ENCODE data around the gene ENDOV.

ENDOV gene

DNA sequence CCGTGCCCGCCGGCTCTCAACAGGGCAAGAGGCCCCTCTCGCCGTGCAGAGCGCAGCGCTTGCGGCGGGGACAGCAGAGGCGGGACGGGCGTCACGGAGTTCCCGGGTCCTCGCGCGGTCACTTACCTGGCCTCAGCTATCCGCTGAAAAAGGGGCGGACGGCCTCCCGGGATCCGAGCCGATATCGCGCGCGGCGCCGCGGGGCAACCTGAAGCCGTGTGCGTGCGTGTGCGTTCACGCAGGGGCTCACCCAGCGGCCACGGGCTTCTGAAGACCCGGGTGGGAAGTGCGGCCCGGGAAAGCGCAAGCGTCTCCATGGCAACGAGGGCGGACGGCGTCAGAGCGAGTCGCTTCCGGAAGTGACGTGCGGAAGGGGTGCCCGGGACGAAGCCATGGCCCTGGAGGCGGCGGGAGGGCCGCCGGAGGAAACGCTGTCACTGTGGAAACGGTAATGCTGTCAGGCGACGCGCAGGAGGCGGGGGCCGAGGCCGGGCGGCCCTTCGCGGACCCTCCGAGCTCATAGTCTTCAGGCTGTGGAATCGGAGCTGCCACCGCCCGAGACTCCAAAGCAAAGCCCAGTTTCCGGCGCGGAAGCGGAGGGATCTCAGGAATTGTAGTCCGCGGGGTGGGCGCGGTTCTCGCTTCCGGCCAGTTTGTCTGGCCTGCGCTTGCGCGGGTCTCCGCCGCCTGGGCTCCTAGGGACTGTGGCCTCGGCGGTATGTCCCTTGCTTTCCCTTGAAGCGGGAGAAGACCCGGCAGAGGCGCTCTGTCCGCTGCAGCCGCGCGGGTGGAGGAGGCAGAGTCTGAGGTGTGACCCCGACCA lies at the start of gene ENDOV:
TSS of gene ENDOV (plus strand) at position 365 of the 823 bp plus-strand sequence. CDS start at position 393, 28 bp downstream.
- DNase-seq (ENCODE audit: low read depth in 2 of 2, low spot score in 1 of 2): peak; percentile 83 to 90

DNA sequence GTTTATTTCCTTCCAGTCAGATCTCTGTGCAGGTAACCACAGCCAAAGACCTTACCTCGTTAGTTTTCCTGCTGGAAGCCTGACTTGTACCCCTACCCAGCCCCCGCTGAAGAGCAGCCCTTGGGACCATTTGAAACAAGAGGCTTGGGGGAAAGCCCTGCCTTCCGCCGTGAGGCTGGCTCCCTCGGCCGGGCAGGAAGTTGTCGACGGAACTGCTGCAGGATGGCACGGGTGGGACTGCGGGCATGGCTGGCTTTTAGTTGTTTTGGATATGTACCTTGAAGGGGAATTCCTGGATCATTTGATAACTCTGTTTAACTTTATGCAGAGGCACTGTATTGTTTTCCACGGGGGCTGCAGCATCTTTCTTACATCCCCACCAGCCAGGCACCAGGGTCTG lies 49.0 kb upstream of the ENDOV start:
- no peak for DNase-seq (ENCODE audit: low read depth in 2 of 2, low spot score in 1 of 2)

DNA sequence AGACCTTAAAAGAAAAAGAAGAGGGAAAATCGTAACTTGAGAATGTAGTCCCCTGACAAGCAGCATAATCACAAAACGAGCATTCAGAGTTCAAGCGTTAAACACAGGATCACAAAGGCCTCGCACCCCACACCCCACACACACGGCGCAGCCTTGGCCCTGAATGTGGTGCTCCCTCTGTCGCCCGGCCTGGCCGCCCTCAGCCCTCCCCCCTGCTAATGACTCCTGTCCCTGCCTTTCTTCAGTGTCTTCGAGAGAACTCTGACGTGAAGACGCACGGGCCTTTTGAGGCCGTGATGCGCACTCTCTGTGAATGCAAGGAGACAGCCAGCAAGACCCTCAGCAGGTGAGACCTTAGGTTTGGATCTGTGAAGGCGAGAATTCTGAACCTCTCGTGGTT lies 47.5 kb upstream of the ENDOV start:
- no peak for DNase-seq (ENCODE audit: low read depth in 2 of 2, low spot score in 1 of 2)

DNA sequence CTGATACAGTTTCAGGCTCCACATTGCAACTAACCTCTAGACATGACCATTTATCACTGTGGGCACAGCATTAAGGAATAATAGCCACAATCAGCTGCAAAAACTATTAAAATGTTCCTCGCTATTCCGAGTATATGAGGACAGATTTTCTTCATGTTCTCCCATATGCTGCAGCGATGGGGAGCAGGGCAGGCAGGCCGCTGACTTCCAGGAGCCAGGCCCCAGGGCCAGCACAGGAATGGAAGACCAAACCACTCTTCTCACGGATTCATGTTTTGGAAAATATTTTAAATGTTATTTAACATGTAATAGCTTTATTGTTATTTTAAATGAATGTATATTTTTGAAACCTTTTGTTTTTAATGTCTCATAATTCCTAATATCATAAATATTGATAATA lies 43.8 kb upstream of the ENDOV start:
- no peak for DNase-seq (ENCODE audit: low read depth in 2 of 2, low spot score in 1 of 2)

DNA sequence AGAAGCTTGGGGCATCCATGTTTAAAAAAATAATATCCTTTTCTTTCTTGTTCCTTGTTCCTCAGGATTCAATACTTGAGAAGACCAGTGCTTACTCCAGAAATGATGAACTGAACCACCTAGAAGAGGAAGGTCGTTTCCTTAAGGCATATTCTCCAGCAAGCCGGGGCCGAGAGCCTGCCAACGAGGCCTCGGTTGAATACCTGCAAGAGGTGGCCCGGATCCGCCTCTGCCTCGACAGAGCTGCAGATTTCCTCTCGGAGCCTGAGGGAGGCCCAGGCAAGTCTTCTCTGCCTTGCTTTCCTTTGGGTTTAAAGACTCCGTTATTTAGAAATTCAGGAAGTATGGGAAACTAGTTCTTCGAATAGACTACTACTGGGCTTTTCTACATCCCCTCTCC lies 42.5 kb upstream of the ENDOV start:
- no peak for DNase-seq (ENCODE audit: low read depth in 2 of 2, low spot score in 1 of 2)

DNA sequence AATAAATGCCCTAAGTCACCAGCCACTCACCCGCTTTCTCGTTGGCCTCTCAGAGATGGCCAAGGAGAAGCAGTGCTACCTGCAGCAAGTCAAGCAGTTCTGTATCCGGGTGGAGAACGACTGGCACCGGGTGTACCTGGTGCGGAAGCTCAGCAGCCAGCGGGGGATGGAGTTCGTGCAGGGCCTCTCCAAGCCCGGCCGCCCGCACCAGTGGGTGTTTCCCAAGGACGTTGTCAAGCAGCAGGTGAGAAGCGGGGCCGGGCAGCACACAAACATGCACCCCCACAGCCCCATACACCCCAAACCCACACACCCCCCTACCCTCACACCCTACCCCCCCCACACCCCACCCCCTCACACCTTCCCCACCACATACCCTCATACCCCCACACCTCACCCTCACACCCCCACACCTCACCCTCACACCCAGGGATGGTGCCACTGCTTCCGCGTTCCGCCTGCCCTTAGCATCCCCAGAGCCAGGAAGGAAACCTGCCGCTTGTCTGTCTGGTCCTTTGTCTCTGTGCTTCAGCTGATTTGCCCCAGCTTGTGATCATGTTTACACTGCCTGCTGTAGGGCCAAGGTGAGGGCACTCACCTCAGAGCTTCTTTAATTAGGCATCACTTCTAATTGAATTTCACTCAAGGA lies 41.9 kb upstream of the ENDOV start:
- no peak for DNase-seq (ENCODE audit: low read depth in 2 of 2, low spot score in 1 of 2)

DNA sequence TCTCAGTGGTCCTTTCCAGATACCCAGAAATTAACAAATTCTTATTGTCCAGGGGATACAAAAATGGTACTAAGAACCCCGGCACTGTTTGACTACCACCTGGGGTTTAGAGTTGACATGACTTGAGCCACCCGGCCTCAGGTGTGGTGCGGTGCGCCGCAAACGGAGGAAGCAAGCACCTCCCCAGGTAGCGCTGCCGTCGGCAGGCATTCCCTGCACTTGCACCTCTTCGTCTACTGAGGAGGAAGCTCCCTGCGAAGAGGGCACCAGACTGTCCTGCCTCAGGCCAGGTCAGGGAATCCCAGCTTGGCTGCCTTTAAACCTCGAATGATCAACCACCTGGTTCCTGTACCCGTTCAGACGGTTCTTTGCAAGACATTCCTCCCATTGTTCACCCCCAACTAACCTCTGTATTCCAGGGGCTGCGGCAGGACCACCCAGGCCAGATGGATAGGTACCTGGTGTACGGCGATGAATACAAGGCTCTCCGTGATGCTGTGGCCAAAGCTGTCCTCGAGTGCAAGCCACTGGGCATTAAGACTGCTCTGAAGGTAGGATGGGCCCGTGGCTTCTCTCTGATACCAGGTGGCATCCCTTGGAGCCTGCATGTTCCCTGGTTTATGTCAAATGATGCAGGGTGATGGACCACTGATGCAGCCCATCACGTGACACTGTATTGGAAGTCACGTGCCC lies 40.8 kb upstream of the ENDOV start:
- no peak for DNase-seq (ENCODE audit: low read depth in 2 of 2, low spot score in 1 of 2)

DNA sequence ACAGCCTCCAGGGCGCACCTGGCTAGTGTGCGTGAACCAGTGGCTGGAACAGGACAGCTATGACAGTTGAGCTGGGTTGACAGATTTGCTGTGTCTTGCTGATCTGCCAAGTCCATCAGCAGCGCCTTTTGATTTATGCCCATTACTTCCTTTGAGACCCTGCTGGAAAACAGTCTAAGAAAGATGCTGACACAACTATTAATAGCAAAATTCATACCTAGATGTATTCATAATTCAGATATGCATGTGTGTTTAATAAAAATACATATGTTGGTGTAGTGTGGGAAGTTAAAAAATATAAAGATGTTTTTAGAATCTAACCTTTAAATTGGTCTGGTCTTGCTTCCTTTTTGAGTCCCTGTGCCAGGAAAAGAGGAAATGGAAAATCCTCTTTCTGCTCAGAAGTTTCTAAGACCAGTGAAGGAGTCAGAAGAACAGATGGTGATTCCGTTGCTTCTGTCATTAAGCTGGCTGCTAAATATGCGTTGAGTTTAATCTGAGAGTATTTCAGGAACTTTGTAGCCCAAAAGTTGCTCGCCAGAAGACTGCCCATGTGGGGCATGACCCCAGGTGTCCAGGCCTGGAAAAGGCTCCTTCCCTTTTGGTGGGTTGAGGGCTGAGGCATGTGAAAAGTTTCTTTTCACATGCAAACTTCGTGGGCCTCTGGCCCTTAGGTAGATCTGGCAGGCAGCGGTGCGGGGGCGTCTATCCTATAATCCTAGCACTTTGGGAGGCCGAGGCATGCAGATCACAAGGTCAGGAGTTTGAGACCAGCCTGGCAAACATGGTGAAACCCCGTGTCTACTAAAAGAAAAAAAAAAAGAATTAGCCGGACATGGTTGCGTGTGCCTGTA lies 40.0 kb upstream of the ENDOV start:
- no peak for DNase-seq (ENCODE audit: low read depth in 2 of 2, low spot score in 1 of 2)

DNA sequence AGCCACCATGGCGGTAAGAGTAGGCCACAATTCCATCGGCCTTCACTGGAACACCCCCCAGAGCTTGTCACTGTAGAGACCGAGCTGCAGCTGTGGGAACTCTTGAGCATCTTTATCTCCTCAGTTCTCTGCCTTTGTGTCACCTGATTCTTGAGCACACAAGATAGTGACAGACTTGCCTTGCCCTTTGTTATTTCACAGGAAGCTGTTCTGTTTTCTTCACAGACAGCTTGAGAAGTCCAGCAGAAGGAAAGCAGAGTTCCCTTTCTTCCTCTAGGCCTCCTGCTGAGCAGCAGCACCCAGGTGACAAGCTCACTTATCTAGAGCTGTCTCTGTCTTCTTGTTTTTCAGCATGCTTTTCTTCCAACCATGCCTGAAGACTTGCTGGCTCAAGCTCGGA lies 38.4 kb upstream of the ENDOV start:
- no peak for DNase-seq (ENCODE audit: low read depth in 2 of 2, low spot score in 1 of 2)

DNA sequence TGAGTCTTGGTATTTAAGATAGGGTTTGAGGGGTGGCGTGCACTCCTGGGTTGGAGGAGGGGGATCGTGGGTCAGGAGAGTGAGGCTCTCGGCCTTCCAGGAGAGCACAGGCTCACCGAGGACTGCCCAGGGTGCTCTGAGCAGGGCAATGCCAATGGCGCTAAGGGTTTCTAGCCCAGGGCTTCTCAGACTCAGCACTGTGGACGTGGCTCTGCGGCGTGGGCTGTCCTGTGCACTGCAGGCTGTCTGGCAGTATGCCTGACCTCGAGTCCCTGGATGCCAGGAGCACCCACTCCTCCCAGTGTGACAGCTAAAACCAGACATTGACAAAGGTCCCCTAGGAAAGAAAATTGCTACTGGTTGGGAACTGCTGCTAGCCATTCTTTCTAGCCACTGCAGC lies 37.2 kb upstream of the ENDOV start:
- no peak for DNase-seq (ENCODE audit: low read depth in 2 of 2, low spot score in 1 of 2)

DNA sequence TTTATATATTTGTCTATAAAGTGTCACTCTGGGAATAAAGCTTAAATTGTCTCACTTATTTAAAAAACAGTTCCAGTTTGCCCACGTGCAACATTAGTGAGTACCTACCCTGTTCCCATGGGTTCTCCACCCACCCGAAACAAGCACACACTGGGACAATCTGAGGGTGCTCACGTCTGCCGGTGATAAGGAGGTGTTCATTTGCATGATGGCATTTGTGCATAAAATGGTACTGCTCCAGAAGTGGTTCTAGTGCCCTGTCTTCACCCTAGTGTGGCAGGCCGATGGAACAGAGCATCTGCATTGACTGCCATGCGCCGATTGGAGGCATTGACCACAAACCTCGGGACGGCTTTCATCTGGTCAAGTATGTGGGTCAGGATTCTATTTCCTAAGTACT lies 35.6 kb upstream of the ENDOV start:
- no peak for DNase-seq (ENCODE audit: low read depth in 2 of 2, low spot score in 1 of 2)

DNA sequence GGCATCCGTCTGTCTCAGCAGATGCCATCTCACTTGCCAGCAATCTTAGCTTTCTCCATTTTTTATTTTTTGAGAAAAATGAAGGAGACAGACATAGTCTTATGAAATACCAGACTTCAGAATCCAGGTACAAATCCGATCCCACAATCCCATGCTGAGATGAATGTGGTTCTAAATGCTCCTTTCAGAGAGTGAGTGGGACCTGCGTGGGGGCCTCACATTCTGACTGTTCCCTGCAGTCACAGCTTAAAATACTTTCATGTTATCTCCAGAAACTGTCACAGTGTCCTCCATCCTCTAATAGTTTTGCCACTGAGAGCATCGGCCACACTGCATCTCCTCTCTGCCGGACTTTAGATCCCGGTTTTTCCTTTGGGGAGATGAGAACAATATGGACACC lies 34.9 kb upstream of the ENDOV start:
- no peak for DNase-seq (ENCODE audit: low read depth in 2 of 2, low spot score in 1 of 2)

DNA sequence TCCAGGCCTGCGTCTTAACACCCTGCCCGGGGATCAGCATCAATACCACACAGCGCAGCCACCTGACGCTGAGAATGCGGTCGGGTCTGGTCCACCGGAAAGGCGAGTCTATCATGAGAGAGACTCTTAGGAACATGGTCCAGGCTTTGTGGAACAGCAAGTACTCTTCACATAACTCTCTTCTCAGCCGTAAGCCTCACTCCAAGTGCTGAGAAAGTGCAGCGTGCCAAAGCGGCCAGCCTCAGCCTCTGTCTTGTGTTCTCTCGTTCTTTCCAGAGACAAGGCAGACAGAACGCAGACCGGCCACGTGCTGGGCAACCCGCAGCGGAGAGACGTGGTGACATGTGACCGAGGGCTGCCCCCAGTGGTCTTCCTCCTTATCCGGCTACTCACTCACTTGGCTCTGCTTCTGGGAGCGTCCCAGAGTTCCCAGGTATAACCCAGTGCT lies 34.4 kb upstream of the ENDOV start:
- DNase-seq (ENCODE audit: low read depth in 2 of 2, low spot score in 1 of 2): no peak

DNA sequence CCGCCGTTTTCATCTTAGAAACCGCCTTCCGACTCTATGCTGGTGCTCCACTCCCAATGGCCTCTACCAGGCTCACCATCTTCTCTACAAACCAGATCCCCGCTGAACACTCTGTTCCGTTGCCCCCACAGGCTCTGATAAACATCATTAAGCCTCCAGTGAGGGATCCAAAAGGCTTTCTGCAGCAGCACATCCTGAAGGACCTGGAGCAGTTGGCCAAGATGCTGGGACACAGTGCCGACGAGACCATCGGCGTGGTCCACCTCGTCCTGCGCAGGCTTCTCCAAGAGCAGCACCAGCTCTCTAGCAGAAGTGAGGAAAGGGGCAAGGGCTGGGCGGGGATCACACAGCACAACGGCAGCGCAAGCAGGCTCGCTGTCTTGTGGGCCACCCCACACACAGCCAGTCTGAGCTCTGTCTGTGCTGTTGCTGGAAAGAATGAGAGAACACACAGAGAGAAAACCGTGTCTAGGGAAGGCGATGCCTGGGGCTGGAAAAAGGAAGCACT lies 33.5 kb upstream of the ENDOV start:
- DNase-seq (ENCODE audit: low read depth in 2 of 2, low spot score in 1 of 2): no peak

DNA sequence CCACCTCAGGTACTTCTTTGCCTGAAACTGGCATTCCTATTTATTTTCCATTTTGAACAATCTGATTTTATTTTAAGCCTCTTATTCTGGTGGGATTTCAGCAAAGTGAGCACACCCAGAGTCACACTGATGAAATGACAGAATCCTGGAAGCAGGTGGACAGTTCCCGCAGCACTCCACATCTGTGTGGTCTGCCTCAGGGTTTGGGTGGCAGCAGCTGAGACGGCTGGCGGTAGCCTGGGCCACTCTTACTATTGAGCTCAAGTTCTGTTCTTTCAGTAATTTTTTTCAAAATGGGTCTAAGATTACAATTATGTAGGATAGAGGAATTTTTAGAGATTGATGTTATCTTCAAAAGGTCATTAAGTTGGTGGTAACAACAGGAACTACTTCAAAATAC lies 32.5 kb upstream of the ENDOV start:
- no peak for DNase-seq (ENCODE audit: low read depth in 2 of 2, low spot score in 1 of 2)

DNA sequence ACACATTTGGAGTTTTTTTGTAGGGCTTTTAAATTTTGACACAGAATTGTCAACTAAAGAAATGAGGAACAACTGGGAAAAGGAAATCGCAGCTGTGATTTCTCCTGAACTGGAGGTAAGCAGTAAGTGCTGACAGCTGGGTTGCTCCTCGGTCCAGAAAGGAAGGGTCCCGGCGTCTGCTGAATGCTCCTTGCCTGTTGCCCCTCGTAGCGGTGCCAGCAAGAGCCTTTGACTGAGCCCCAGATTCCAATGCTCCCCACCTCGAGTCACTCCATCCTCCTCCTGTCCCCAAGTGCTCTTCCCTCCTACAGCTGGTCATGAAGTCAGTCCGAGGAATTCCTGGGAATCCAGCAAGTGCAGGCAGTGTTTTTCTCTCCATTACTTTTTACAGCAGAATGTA lies 32.0 kb upstream of the ENDOV start:
- no peak for DNase-seq (ENCODE audit: low read depth in 2 of 2, low spot score in 1 of 2)

DNA sequence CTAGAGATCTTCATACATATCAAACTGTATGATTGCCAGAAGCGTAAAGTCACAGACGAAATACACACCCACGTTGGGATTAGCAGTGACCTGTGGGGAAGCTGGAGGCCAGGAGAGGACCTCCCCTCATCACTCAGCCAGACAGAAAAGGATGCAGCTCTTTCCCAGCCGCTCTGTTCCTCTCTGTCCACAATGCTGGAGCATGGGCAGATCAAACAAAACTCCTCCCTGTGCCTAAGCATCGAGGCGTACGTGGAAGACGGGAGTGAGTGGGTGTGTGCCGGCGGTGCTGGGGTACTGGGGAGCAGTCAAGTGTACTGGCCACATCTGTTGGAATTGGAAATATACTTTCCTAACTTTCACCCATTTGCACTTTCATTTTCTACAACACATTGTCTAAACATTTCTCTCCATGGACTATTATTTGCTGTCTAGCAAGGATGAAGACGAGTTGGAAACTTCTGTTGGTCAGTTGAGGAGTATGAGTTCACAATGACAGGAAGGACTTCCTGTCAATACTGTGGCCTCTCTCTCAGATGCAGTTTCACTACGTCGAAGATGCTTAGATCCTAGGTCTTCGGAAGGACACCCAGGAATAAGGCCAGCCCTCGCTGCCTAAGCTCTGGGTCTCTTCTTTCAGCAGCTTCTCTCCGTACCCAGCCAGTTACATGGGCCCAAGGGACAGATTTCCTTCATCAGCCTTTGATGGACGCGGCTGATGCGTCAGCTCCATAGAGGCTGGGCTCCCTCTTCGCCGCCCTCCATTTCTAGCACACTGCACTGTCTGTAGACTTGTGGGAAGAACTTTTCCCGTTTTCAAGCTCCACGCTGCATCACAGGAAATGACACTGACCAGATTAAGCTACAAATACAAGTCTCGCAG lies 30.6 kb upstream of the ENDOV start:
- no peak for DNase-seq (ENCODE audit: low read depth in 2 of 2, low spot score in 1 of 2)

DNA sequence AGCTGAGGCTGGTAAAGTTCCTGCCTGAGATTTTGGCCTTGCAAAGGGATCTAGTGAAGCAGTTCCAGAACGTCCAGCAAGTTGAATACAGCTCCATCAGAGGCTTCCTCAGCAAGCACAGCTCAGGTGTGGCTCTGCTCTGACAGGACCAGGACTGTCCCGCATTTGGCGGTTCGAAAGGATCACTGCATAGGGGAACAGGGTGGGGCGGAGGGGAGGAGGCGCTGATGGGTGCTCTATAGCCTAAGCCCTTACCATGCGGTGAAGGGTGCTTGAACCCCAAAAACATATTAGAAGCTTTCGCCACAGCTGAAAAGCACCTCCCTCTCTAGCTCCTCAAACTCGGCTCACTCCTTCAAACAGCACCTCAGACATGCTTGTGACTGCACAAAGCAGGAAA lies 29.9 kb upstream of the ENDOV start:
- DNase-seq (ENCODE audit: low read depth in 2 of 2, low spot score in 1 of 2): no peak

DNA sequence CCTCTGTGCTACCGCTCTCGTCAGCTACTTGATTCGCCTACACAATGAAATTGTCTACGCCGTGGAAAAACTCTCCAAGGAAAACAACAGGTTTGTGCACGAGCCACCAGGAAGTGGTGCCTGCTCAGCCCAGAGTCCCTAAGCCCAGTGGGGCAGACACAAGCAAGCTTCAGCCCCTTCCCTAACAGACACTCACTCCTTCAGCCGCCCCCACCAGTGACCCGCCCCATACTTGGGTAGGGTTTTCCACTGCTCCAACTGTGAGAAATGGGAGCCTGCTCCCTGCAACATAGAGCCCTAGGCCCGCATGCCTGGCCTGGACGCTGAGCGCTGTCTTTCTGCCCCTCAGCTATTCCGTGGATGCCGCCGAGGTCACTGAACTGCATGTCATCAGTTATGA lies 28.6 kb upstream of the ENDOV start:
- DNase-seq (ENCODE audit: low read depth in 2 of 2, low spot score in 1 of 2): no peak

DNA sequence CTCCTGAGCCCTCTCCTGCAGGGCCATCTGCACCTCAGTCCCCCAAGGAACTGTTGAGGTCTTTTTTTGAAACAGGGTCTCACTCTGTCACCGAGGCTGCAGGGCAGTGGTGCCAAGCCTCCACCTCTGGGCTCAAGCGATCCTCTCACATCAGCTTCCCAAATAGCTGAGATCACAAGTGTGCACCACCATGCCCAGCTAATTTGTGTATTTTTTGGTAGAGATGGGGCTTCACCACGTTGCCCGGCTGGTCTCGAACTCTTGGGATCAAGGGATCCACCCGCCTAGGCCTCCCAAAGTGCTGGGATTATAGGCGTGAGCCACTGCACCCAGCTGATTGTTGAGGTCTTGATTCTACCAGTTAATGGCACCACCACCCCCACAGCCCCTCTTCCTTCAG lies 27.9 kb upstream of the ENDOV start:
- DNase-seq (ENCODE audit: low read depth in 2 of 2, low spot score in 1 of 2): no peak

Data from stimulated activated CD8-positive, alpha-beta memory T cell treated with anti-CD3 and anti-CD28 coated beads, Interleukin-4, amount 100 ng/mL, for 4 hours (primary cell).